HG02970 (cell line): Measurements from ENCODE around the gene RASAL2.
"Not testable (repeated sequence)": the region's sequence is repeated elsewhere in the genome, so short reads cannot be mapped to it uniquely, and the experiment has no call there.

Experiments
- ATAC-seq: cut with Tn5 transposase; IDR thresholded peaks from one replicate; pipeline ENCODE4 v1.9.1; 2021; ENCODE audit warnings: mild to moderate bottlenecking, moderate library complexity, moderate number of reproducible peaks; ENCODE audit not compliant: unreplicated experiment, low FRiP score

Gene RASAL2

DNA sequence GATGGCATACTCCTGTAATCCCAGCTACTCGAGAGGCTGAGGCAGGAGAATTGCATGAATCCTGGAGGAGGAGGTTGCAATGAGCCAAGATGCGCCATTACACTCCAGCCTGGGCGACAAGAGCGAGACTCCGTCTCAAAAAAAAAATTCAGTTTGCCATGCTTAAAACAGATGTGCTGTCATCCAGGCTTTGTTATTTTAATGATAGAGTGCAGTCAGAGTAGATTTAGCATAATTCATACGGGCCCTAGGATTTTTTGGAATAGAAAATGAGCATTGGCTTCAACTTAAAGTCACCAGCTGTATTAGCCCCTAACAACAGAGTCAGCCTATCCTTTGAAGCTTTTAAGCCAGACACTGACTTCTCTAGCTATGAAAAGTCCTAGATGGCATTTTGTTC lies 124.6 kb downstream of the RASAL2 start:
- no peak for ATAC-seq

DNA sequence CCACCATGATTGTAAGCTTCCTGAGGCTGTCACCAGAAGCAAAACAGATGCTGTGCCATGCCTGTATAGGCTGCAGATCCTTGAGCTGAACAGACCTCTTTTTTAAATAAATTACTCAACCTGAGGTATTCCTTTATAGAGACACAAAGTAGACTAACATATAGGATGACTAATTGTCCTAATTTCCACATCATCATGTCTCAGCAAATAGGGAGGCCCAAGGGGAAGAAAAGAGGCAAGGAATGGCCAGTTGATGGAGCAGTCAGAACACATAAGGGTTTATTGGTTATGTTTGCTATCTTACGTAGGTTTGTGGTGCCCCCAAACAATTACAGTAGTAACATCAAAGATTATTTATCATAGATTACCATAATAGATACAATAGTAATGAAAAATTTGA lies 126.2 kb downstream of the RASAL2 start:
- no peak for ATAC-seq

DNA sequence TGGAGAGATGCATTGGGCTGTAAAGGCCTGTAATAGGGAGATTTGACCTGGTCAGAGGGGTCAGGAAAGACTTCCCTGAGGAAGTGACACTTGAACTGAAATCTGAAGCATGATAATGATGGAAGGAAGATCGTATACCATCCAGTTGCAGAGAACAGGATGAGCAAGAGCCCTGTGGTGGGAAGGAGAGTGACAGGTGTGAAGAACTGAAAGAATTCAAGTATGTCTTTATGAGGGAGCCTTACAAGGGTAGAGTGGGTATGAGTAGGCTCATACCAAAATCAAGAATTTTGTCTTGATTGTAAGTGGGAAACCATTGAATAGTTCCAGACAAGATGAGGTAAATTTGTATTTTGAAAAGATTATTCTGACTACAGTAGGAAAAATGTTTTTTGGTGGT lies 129.4 kb downstream of the RASAL2 start:
- ATAC-seq: no peak

DNA sequence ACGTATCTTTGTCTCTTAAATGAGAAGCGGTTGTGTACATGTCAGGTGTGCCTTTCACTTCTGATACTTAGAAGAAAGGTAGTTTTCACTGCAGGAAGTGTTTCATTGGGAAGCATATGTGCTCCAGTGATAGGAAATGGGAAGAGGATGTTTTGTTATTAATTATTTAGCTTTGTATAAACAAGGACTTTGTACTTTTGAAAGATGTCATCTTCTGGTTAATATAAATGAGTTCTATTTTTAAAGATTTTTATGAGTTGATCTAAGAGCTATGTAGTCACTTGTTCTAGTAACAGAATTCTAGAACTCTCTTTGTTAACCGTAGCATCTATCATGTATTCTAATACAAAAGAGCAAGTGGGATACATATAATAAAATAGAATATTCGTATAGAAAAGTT lies 130.5 kb downstream of the RASAL2 start:
- no peak for ATAC-seq

DNA sequence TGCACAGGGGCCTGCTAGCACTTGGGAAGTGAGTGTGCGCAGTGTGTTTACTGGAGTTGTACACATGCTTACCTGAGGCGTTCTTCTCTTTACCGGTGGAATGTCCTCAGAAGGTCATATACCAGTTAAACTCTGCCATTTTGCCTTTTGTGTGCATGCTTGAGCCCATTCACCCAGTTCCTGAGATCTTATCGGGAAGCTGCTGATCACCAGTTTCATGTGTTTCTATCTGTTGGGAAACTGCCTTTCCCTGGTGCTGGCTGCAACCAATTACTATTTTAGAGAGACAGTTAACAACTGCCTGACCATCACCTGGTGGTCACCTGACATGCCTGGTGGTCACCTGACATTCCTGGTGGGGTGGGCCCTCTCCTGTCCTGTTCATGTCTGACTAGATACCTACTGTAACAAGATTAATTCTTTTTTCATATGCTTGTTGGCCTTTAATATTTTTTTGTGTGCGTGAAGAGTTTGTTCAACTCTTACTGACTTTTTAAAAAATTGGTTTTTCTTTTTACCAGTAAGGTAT lies 137.0 kb downstream of the RASAL2 start:
- no peak for ATAC-seq

DNA sequence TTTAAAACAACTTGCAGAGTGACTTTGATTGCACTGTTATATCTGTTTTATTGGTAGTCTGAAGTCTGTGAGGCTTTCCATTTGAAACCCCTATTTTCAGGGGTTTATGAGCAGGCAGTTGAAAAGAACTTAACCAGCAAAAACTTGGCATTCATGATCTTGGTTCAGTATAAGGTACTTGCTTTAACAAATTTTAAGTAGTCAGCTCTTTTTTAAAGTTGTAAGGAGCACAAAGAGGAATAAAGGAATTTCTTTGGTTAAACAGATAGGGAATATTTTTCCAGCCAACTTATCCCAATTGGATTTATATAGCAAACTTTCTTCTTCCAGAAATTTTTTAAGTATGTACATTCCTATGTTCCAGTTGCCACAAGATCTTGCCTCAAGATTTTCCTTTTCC lies 138.2 kb downstream of the RASAL2 start:
- no peak for ATAC-seq

DNA sequence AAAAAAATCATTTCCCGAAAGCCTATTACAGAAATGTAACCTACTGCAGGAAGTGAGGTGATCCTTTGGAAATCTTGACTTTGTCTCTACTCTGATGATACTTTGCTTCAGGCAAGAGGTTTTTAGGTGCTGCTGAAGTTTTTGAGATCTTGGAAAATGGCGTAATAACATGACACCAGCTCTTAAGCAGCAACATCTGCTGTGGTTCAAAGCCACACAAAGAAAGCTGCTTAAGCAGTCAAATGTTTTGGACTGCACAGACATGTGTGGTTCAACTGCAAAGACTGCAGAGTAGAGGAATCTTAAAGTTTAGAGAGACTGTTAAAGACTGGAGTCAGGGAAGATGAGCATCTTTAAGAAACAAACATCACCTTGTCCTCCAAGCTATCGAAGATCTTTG lies 139.0 kb downstream of the RASAL2 start:
- no peak for ATAC-seq

DNA sequence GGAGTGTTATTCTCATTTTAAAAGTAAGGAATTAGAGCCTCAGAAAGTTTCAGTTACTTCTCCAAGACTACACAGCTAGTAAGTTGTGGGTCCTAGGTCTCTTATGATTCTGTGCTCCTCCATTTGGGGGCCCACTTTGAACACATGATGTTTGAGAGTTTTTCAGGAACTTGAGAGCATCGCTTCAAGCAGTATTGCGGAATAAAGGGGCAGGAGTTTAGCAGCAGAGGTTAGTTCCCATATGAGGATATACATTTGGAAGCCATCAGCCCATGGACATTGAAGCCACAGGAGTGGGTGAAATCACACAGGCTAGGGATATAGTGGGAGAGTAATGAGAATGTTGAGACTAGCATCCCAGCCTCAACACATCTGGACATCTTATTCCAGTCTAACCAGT lies 143.2 kb downstream of the RASAL2 start:
- no peak for ATAC-seq

DNA sequence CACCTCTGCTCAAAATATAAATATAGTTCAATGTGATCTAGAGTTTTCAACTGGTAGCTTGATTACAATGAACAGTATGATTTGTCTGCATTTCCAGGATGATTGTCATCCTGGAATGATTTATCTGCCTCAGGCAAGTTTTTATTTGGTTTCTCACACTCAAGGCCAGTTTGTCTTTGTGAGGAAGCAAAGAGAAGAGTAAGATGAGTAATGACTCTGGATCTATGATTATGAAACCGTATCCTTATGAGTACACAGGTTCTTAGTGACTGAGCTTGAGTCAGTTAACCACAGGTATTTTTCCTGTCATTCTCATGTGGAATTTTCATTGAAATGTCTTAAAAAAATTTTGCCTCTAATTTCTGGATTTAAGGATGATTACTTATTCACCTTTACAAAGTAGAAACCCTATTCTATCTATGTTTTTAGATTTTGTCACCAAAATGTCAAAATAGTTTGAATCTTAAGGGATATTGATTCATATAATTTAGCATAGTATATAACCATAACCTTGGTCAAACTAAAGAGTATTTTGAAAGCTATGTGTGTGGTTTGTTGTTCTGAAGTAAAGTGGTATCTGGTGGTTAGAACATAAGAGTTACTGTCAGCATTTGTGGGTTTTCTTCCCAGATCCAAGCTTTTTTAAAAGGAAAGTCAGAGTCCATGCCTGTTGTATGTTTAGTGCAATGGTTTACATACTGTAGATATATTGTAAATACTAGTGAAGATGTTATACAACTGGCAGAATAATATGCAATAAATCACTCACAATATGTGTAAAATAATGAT lies 145.0 kb downstream of the RASAL2 start:
- no peak for ATAC-seq

DNA sequence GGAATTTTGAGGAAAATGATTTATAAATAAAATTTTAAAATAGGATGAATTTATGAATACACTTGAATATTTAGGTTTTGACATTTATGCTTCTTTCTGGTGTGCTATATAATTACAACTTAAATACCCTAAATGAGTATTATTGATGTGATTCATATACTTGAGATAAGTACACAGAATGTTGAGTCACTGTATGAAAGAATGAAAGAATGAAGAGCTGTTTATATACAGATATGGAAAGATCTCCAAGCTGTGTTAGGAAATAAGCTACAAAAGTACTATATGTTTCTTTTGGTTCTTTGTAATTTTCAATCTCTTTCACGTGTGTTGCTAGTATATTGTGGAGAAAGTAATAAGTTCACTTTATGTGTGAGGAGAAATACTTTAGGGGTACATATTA lies 147.2 kb downstream of the RASAL2 start:
- ATAC-seq: no peak

DNA sequence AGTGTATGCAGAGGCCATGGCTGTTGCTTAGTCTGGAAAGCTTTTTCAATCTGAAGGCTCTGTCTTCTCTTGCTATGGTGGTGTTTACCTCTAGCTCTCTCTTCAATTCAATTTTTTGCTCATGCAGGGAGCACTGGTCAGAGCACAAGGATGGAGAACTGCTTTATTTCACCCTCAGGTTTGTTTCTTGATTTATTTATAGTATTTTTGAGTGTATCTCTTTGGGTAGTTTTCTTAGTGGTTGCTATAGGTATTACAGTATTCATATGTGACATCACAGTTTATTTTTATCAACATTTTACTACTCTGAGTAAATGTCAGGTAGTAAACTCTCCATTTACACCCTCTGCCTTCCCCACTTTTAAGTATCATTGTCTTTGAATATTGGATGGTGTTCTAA lies 147.9 kb downstream of the RASAL2 start:
- no peak for ATAC-seq

DNA sequence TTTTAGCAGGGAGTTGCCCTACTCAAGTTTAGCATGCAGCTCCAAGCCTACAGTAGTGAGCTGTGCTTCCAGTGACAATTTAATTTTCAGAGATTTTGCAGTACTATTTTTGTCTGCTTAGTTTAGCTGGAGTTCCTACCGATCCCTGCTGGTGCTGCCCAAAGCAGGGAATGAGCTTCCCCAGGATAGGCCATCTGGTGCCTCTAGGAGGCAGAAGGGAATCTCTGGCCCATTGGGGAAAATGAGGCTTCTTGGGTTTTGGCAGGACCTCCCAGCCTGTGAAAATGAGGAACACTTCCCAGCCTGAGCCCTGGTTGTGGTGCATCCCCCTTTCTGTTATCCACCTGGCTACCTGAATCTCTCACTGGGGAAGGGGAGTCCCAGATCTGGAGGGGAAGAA lies 149.2 kb downstream of the RASAL2 start:
- no peak for ATAC-seq

DNA sequence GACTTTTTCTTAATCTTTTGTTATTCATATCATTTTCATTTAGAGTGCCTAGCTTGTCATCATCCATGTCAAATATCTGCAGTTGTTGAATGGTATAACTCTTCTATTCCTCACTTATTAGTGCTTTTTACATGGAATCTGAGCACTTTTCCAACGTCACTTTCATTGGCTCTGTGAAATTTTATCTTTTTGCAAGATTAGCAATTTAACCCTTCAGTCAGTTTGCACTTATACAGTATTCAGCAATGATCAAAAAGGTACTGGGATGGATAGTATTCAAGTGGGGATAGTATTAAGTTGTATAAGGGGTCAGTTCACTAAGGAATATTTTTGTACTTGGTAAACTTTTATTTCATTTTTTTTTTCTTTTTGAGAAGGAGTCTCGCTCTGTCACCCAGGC lies 150.0 kb downstream of the RASAL2 start:
- ATAC-seq: no peak

DNA sequence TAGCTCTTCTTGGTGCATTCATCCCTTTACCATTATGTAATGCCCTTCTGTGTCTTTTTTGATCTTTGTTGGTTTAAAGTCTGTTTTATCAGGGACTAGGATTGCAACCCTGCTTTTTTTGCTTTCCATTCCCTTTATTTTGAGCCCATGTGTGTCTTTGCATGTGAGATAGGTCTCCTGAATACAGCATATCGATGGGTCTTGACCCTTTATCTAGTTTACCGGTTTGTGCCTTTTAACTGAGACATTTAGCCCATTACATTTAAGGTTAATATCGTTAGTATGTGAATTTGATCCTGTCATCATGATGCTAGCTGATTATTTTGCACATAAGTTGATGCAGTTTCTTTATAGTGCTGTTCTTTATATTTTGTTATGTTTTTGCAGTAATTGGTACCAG lies 154.4 kb downstream of the RASAL2 start:
- not testable (repeated sequence) for ATAC-seq

DNA sequence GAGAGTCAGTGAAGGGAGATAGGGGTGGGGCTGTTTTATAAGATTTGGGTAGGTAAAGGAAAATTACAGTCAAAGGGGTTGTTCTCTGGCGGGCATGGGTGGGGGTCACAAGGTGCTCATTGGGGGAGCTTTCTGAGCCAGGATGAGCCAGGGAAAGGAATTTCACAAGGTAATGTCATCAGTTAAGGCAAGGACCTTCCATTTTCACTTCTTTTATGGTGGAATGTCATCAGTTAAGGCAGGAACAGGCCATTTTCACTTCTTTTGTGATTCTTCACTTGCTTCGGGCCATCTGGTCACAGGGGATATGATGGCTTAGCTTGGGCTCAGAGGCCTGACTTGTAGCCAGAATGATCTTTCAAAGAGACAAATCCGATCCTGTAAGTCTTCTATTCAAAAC lies 159.7 kb downstream of the RASAL2 start:
- ATAC-seq: not testable (repeated sequence)

DNA sequence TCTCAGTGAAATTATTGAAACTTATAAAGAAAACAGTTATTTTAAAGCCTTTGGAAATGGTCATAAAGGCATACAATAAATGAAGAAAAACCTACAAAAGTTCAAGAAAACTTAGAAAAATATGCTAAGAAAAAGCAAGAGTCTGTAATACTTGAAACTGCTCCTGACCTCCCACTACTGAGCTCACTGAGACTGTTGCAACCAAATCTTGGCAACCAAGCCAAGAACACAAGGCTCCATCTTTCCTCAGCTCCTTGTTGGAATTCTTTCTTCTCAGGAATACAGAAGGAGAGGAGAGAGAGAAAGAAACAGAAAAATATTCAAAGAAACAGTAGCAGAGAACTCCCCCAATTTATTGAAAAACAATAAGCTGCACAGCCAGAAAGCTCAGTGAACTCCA lies 160.5 kb downstream of the RASAL2 start:
- no peak for ATAC-seq

DNA sequence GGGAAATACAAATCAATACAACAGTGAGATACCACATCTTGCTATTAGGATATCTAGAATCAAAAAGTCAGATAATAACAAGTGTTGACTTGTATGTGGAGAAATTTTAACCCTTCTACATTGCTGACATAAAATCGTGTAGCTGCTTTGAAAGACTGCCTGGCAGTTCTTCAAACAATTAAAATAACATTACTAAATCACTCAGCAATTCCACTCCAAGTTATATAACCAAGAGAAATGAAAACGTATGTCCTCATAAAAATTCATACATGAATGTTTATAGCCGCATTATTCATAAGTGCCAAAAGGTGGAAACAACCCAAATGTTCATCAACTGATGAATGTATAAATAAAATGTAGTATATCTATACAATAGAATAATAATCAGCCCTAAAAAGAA lies 164.6 kb downstream of the RASAL2 start:
- no peak for ATAC-seq

DNA sequence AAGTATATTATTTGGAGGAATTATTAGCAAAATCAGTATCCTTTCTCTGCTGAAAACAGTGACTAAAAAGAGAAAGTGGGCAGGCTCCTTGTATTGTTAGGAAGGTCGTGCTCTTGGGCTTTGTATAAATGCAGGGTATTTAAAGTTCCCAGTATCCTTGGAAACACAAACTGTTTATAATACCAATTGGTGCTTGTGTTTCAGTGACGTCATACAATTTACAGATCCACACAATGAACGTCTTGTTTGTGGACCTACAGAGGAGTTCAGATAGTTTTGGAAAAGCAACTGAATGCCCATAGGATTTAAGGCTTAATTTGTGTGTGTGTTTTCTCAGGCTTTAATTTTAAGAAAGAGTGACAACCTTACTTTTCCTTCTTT lies 168.2 kb downstream of the RASAL2 start:
- ATAC-seq: no peak

DNA sequence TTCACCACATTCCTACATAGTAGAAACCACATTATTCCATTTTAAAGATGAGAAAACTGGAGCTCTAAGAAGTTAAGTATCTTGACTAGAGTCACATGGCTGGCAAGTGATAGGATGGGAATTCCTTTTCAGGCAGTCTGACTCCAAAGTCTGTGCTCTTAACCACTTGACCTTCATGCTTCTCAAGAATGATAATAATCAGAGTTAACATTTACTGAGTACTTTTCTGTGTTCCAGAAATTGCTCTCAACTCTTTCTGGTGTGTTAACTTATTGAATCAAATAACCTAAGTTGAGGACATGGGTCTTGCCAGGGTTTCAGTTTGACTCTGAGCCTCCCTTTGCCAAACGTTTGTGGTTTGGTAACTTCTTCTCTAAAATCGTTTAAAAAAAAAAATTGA lies 169.4 kb downstream of the RASAL2 start:
- ATAC-seq: no peak

DNA sequence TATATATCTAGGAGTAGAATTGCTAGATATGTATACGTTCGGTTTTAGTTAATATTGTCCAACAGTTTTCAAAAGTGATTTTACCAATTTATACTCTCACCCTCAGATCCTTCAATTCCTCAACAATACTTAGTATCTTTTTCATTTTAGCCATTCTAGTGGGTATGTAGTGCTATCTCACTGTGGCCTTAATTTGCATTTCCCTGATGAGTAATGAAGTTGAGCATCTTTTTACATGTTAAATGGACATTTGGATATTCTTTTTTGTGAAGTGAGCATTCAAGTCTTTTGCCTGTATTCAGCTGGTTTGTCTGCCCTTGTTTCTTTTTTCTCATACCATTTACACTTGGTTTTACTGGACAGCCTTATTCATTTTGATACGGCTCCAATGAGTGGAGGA lies 172.2 kb downstream of the RASAL2 start:
- ATAC-seq: no peak

DNA sequence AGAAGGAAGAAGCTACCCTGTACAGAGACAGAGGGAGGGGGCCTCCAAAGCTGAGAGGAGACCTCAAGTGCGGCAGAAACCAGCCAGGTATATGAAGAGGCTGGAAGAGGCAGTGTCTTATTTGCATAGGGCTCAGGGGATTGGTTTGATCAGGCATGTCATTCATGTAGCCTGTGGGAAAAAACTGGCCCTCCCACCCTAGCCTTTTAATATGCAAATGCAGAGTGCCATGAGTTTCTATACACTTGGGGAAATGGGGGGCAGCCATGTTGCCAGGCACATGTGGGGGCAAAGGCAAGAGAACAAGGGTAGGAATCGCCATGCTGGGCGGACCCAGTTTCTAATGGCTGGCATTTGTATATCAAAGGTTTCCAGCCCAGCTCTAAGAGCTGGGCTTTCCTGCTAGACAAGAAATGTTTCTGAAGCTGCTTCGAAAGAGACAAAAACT lies 172.7 kb downstream of the RASAL2 start:
- no peak for ATAC-seq

DNA sequence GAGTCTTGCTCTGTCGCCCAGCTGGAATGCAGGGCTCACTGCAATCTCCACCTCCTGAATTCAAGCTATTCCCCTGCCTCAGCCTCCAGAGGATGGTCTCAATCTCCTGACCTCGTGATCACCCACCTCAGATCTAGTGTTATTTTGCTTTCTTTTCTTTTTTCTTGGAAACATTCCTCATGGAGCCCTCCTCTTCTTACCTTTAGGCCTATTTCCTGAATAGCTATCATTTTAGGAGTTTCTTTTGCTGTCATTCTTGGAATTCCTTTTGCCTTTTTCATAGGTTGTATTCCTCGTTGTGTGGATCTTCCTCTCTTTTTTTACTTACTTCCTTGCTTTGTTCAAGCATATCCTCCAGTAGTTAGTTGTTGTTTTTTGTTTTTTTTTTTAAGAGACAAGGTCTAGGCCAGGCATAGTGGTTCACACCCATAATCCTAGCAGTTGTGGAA lies 173.8 kb downstream of the RASAL2 start:
- no peak for ATAC-seq
